Measurements from ENCODE around the gene DGKB. TPM values are rescaled to one million over a fixed set of nuclear protein-coding genes. Genes with fewer than 3 reads are reported as not detected.

Gene DGKB
- total and polyA plus RNA-seq, 2 of the 8 experiments (the other 6 are each of a cell fraction or from before 2014, with no cell fraction given), result 1.9 to 2.6 TPM

- no peaks in the 10 kb centered on the region for H3K23me2 ChIP-seq (ENCODE audit: low read depth, low read length)
- H4K5ac ChIP-seq (ENCODE audit: insufficient read length, low read depth, low read length), result peak overlapping the region; percentile 4
- no peak overlapping the region for H4K91ac ChIP-seq (replicated peaks; ENCODE audit: insufficient read length, low read length)
- H2BK12ac ChIP-seq (ENCODE audit: low read depth, low read length), result no peak overlapping the region
- TF ChIP-seq TEAD4 (IDR thresholded peaks at IDR 0.05; ENCODE audit: low read depth, low read length) (no peak), NRF1 (IDR thresholded peaks at IDR 0.05; ENCODE audit: low read depth, low read length) (no peak), CHD1 (IDR thresholded peaks at IDR 0.05; ENCODE audit: low read depth, low read length) (no peak)
- no peak overlapping the region; a peak in 1 of 8 replicates for H3K4me3 ChIP-seq (ENCODE audit: extremely low read depth in 1 of 4, insufficient read depth in 2 of 4, low read depth in 3 of 4, low read length in 4 of 4)
- H3K9me3 ChIP-seq (ENCODE audit: insufficient read depth in 2 of 2, low read depth in 1 of 2, low read length in 1 of 2), result no peaks in the 10 kb centered on the region; a peak in 1 of 4 replicates
- whole genome bisulfite sequencing, 2 experiments (ENCODE audit: extremely low coverage in 1 of 2, insufficient coverage in 1 of 2, insufficient read length in 1 of 2, insufficient replicate concordance in 2 of 2, low coverage in 1 of 2, low lambda C conversion rate in 2 of 2, missing lambda C conversion rate in 1 of 2), result 62% methylated on average over 4 of the region's 4 CpGs; no CpG with 5 or more reads in 1 of the 2 experiments
- DNase-seq (ENCODE audit: low read depth in 1 of 2, low spot score in 2 of 2) (no peak), FAIRE-seq (no peak)
- peak overlapping the region; percentile 47 for H2BK120ac ChIP-seq (replicated peaks; ENCODE audit: low read depth, low read length)
- no peaks in the 10 kb centered on the region for H3K79me2 ChIP-seq (ENCODE audit: control insufficient read depth in 1 of 2, insufficient read depth in 2 of 2, low read length in 2 of 2)
- no peak overlapping the region for H2AK5ac ChIP-seq (ENCODE audit: low read depth, low read length)
- H3K36me3 ChIP-seq (ENCODE audit: control insufficient read depth in 2 of 4, insufficient read depth in 4 of 4, low read length in 3 of 4), result no peaks in the 10 kb centered on the region
- no peak overlapping the region for H3K27ac ChIP-seq (ENCODE audit: low read depth, low read length)
- H4K20me1 ChIP-seq (replicated peaks in 1 of 2; ENCODE audit: control insufficient read depth in 1 of 2, insufficient read depth in 2 of 2, low read length in 2 of 2), result no peaks in the 10 kb centered on the region
- H3K18ac ChIP-seq (ENCODE audit: extremely low read depth, low read length), result no peak overlapping the region
- CTCF ChIA-PET (ENCODE audit: partially characterized antibody), result no interaction called here
- peaks cover 0 to 5% (median 3%) of the 10 kb centered on the region in 4 experiments; a peak in 2 of 7 replicates for H3K4me1 ChIP-seq (replicated peaks in 1 of 4; ENCODE audit: control insufficient read depth in 3 of 4, insufficient read depth in 4 of 4, low read length in 3 of 4)
- H2BK20ac ChIP-seq (ENCODE audit: low read length), result no peak overlapping the region
- no peak overlapping the region for H2BK15ac ChIP-seq (ENCODE audit: low read length)
- H3K23ac ChIP-seq (ENCODE audit: insufficient read length), result no peak overlapping the region
- H2AFZ ChIP-seq (ENCODE audit: low read length), result no peak overlapping the region
- no peak overlapping the region for H2BK5ac ChIP-seq (ENCODE audit: low read depth, low read length)
- H3K4ac ChIP-seq (replicated peaks; ENCODE audit: insufficient read length, low read depth, low read length), result no peak overlapping the region
- no peak overlapping the region; a peak in 1 of 4 replicates for H3K4me2 ChIP-seq (ENCODE audit: insufficient read depth in 1 of 2, low read depth in 2 of 2, low read length in 2 of 2)
- no peak overlapping the region for H4K8ac ChIP-seq (ENCODE audit: extremely low read depth, insufficient read depth, low read length)
- H3K14ac ChIP-seq (ENCODE audit: insufficient read length), result no peak overlapping the region
- POLR2A ChIA-PET (ENCODE audit: partially characterized antibody), result no interaction called here
- no peak overlapping the region for H3K56ac ChIP-seq (replicated peaks; ENCODE audit: insufficient read length, low read depth, low read length)
- no peak overlapping the region for H3K9ac ChIP-seq (replicated peaks in 1 of 4; ENCODE audit: extremely low read depth in 1 of 4, low read depth in 3 of 4, low read length in 3 of 4)
- no peaks in the 10 kb centered on the region for H3K27me3 ChIP-seq (replicated peaks in 1 of 4; ENCODE audit: control insufficient read depth in 3 of 4, extremely low read depth in 1 of 4, insufficient read depth in 3 of 4, low read length in 3 of 4)
- H3K79me1 ChIP-seq (ENCODE audit: low read depth, low read length), result no peaks in the 10 kb centered on the region
Measured at GRCh38 chr7:14846405-14846804, 56.1 kb downstream of the DGKB start.

All from H1 (cell line).